GM12878 (cell line): ENCODE results near the gene TSPEAR.

Experiments used
- CREM ChIP-seq: IDR thresholded peaks from 2 replicates; pipeline ENCODE4 v1.6.1; 2014; ENCODE audit warnings: antibody characterized with exemption, low read depth
- EP300 ChIP-seq, 2 experiments: fragments of 150-350 bp in 1 of 2; IDR thresholded peaks; 2 replicates each; pipeline ENCODE4 v1.6.1; 2011 to 2012; ENCODE audit warnings: low read depth in 2 of 2, low read length in 2 of 2, borderline replicate concordance in 1 of 2, improper control_type of control experiment in 1 of 2, inconsistent platforms in 1 of 2; ENCODE audit not compliant: control insufficient read depth in 1 of 2
- ETV6 ChIP-seq, 2 experiments: fragments of 450-650 bp in 1 of 2; IDR thresholded peaks in 1 of 2; conservative IDR thresholded peaks in 1 of 2; 2 replicates each; pipeline ENCODE4 v1.6.1; 2014; ENCODE audit warnings: antibody characterized with exemption in 1 of 2, borderline replicate concordance in 1 of 2, low read depth in 1 of 2, mild to moderate bottlenecking in 1 of 2, moderate library complexity in 1 of 2
- TBL1XR1 ChIP-seq: IDR thresholded peaks from 2 replicates; pipeline ENCODE4 v1.6.1; 2012; ENCODE audit warnings: low read depth, low read length, improper control_type of control experiment
- TF ChIP-seq, protein P1 (sequence below), 3 experiments: IDR thresholded peaks in 2 of 3; conservative IDR thresholded peaks in 1 of 3; 2 replicates each; pipeline ENCODE4 v1.5.1; 2011; ENCODE audit warnings: low read depth in 3 of 3, low read length in 3 of 3, mild to moderate bottlenecking in 3 of 3, control low read depth in 2 of 3, moderate library complexity in 2 of 3, inconsistent platforms in 1 of 3, mixed read lengths in 1 of 3; ENCODE audit not compliant: control insufficient read depth in 2 of 3, insufficient read depth in 1 of 3; ENCODE audit errors: extremely low read depth in 1 of 3
- TF ChIP-seq, protein P2 (sequence below): IDR thresholded peaks from 2 replicates; pipeline ENCODE4 v1.6.1; 2012; ENCODE audit warnings: low read depth, low read length, improper control_type of control experiment

DNA sequence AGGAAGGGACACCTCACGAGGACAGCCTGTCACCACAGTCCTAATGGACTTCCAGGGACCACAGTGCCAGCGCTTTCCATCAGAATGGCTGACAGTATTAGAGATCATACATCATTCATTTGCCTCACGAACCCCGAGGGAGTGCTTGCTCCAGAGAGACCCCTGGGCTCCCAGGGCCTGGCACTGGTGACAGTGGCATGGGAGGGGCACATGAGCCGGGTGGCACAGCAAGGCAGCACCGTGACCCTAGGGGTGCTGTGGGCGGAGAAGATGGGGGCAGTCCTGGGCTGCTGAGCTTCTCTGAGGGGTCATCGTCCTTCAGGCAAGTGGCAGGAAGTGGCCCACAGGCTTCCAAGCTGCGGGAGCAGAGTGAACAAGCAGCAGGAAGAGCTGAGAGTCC, 16.4 kb upstream of the TSPEAR start:
- TF ChIP-seq CREM (no peak), ETV6 (conservative IDR thresholded peaks at IDR 0.05 in 1 of 2, IDR thresholded peaks at IDR 0.05 in 1 of 2; ENCODE audit: borderline replicate concordance in 1 of 2, low read depth in 1 of 2) (no peak), EP300 (IDR thresholded peaks at IDR 0.05; ENCODE audit: borderline replicate concordance in 1 of 2, control insufficient read depth in 1 of 2, low read depth in 2 of 2, low read length in 2 of 2) (no peak), TBL1XR1 (no peak)
- TF ChIP-seq, protein P1, sequence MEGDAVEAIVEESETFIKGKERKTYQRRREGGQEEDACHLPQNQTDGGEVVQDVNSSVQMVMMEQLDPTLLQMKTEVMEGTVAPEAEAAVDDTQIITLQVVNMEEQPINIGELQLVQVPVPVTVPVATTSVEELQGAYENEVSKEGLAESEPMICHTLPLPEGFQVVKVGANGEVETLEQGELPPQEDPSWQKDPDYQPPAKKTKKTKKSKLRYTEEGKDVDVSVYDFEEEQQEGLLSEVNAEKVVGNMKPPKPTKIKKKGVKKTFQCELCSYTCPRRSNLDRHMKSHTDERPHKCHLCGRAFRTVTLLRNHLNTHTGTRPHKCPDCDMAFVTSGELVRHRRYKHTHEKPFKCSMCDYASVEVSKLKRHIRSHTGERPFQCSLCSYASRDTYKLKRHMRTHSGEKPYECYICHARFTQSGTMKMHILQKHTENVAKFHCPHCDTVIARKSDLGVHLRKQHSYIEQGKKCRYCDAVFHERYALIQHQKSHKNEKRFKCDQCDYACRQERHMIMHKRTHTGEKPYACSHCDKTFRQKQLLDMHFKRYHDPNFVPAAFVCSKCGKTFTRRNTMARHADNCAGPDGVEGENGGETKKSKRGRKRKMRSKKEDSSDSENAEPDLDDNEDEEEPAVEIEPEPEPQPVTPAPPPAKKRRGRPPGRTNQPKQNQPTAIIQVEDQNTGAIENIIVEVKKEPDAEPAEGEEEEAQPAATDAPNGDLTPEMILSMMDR (IDR thresholded peaks at IDR 0.05 in 2 of 3, conservative IDR thresholded peaks at IDR 0.05 in 1 of 3; ENCODE audit: control insufficient read depth in 2 of 3, extremely low read depth in 1 of 3, insufficient read depth in 1 of 3, low read depth in 3 of 3, low read length in 3 of 3): no peak
- TF ChIP-seq, protein P2, sequence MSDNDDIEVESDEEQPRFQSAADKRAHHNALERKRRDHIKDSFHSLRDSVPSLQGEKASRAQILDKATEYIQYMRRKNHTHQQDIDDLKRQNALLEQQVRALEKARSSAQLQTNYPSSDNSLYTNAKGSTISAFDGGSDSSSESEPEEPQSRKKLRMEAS: no peak
